ENCODE results near the gene EPHB2.

EPHB2 gene

DNA sequence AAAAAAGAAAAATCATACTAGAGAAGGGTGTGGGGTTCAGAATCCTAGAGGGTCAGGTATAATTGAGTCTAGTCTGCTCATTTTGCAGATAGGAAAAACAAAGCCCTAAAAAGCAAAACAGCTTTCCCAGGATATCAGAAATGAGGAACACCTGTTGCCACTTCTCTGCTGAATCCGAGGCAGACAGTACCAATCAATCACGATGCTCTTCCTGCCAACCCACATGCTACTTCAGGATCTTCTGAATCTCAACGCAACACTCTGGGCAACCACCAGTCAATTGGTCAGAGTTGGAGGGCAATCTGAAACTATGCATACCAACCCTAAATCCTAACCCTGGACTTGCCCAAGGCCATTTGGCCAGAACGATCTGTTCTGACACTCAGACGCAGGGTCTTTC is 128.3 kb downstream of the EPHB2 start:
- DNase-seq (ENCODE audit: low read depth): no peak

DNA sequence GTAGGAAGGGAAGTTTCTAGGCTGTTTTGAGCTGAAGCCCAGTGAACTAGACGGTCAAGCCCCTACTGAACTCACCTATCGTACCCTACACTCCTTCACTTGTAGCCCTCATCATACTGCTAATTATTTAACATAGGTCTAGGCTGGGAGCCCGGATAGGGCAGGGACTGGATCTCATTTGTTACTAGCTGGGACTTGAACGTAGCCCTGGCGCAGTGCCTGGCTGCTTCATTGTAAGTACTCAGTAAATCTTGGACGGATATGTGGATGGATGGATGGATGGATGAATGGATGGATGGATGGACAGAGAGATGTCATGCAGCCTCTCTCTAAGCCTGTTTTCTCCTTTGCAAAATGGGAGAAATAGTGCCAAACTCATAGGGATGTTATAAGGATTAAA is 129.2 kb downstream of the EPHB2 start:
- DNase-seq (ENCODE audit: low read depth): no peak

DNA sequence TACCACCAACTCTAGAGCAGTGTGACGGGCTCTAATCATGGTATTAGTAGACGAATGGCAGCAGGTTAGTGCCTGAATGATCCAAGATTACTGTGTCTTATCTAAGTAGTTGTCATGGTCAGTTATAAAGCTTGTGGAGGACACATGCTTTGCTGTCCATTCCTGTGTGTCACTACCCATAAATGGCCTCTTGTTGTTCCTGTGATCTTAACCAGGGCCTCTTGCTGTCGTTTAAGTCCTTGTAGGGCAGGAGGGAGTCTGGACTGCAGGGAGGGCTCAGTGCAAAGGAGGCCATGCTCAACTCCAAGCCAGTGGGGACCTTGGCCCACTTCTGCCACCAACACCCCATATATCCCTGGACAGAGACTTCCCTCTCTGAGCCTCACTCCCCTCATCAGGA is 130.5 kb downstream of the EPHB2 start:
- DNase-seq (ENCODE audit: low read depth): no peak

DNA sequence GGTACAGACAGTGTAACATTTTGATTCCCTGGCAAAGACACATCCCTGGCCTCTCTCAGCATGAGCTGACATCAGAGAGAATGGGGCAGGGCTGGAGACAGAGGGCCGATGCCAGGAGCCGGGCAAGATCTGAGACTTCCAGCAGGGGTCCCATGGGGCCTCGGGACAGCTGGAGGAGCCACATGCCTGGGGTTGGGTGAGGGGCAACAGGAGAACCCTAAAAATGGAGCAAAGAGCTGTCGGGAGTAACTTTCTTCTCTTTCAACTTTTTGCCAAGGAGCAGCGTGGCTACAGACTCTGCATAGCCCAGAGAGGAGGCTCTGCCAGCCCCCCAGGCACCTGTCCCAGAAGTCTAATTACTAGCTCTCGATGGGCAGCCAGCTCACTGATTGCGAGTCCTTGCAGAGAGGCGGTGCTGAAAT is 131.2 kb downstream of the EPHB2 start:
- DNase-seq (ENCODE audit: low read depth): no peak

DNA sequence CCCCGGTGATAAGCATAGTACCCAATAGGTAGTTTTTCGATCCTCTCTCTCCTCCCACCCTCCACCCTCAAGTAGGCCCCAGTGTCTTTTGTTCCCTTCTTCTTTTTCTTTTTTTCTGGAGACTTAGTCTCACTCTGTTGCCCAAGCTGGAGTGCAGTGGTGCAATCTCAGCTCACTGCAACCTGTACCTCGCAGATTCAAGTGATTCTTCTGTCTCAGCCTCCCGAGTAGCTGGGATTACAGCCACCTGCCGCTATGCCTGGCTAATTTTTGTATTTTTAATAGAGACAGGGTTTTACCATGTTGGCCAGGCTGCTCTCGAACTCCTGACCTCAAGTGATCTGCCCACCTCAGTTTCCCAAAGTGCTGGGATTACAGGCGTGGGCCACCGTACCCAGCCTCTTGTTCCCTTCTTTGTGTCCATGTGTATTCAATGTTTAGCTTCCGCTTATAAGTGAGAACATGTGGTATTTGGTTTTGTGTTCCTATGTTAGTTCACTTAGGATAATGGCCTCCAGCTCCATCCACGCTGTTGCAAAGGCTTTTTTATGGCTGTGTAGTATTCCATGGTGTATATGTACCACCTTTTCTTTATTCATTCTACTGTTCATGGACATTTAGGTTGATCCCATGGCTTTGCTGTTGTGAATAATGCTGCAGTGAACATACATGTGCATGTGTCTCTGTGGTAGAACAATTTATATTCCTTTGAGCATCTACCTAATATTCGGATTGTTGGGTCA is 133.0 kb downstream of the EPHB2 start:
- peak; percentile 33 for DNase-seq (ENCODE audit: low read depth)

DNA sequence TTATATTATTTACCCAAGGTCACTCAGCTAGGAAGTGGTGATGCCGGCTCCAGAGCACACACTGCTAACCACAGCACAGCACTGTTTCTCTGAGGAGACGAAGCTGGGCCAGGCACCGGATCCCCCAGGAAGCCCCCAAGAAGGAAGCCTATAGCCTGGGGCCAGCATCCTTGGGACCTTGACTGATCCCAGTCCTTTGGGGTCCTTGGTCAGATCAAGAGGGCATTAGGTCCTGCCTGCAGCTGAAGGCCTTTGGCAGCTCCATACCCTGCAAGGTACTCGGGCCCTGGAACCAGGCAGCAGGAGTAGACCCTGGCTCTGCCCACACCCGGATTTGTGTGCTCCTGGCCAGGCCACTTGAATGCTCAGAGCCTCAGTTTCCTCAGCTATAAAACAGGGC is 134.0 kb downstream of the EPHB2 start:
- no peak for DNase-seq (ENCODE audit: low read depth)

DNA sequence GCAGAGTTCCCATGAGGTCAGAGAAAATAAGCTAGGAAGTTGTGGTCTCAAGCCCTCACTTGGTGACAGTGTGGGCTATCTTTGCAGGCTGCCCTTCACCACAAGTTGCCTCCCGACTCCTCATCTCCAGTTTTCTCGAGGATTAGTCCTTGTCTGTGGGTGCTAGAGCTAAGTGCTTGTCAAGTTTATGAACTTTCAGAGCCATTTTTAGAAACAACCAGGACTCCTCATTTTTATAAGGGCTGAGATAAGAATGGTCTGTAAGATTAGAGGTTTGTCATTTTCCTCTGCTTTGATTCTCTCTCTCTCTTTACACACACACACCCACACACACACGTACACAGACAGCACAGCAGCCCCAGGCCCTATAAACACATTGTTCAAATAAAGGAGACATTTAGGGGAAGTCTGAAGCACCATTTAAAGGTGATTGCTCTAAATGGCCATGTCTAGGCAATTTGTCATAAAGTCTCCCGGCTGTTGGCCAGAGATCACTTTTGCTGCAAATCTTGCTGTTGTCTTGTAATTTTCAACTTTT is 134.8 kb downstream of the EPHB2 start:
- peak; percentile 33 for DNase-seq (ENCODE audit: low read depth)

DNA sequence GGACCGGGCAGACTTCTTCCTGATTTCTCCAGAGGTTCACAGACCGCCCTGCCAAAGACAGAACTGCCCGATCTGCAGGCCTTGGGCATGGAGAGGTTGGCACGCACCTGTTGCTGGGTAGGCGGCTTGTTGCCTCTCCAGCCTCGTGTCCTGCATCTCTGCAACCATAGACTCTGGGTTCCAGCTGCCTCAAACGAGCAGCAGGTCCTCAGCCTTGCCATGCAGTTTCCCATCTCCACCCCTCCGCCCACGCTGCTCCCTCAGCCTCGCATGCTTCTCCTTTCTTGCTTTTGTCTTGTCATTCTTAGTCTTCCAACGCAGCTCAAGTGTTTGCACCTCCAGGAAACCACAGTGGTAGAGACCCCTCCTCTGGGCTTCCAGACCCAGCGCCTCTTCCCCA is 135.8 kb downstream of the EPHB2 start:
- no peak for DNase-seq (ENCODE audit: low read depth)

DNA sequence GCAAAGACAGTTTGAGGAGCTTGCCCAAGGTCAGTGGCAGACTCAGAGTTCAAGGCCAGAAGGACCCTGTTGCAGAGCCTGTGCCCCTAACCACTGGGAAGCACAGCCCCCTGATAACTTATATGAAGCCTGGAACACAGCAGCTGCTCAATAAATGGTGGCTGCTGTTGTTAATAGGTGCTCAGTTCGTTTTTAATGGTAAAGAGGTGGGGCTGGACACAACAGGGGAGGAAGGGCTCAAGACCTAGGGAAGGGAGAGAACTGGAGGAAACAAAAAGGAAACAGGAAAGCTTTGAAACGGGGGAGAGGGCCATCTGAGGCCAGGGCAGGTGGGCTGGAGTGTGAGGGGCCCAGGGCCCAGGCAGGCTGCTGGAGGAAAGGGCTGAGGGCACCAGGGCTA is 136.6 kb downstream of the EPHB2 start:
- DNase-seq (ENCODE audit: low read depth): no peak

DNA sequence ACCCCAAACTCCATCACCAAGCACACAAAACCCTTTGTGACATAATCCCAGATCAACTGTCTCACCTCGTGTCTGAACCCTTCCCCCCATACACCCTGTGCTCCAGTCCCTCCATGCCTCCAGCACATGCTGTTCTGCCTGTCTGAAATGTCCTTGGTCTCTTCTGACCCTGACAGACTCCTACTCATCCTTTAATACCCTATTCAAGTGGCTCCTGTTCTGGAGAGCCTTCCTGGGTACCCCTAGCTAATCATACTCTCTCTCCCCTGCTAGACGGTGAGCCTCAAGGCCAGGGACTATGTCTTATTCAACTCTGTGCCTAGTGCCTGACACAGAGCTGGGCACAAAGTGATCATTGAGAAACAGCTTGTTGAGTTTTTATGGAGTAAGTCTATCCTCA is 137.1 kb downstream of the EPHB2 start:
- DNase-seq (ENCODE audit: low read depth): no peak

DNA sequence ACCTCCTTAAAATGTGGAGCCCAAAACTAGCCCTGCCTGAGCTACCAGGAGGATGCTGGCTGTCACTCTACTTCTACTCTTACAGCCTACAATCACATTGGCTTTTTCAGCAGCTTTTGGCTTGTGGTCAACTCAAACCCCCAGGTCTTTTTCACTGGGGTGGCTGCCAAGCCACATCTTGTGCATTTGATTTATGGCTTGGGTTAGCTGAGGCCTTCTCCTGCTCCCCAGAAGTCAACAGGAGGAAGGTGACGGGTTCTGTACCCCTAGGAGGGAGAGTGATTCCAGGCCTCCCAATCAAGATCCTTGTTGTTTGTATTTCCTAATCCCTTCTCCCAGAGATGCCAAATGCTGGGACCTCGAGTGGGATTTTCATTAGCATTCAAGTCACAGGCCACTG is 137.8 kb downstream of the EPHB2 start:
- peak; percentile 43 for DNase-seq (ENCODE audit: low read depth)

DNA sequence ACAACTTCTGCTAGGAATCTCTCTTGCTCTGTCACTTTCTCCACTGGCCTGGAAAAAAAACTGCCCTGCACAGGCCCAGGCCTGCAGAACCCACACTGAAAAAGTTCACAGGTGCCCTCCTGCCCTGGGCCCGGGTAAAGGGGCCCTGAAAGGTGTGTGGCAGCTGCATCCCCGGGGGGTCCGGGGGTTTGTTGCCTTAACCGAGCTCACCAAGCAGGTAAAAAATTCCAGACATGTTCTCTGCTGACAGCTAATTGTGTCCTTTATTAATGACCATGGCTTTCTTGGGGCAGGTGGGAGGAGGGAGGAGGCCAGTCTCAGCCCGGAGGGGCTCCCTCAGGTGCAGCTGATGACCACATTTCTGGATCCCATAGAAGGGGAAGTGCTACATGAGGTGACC is 139.1 kb downstream of the EPHB2 start:
- DNase-seq (ENCODE audit: low read depth): no peak

DNA sequence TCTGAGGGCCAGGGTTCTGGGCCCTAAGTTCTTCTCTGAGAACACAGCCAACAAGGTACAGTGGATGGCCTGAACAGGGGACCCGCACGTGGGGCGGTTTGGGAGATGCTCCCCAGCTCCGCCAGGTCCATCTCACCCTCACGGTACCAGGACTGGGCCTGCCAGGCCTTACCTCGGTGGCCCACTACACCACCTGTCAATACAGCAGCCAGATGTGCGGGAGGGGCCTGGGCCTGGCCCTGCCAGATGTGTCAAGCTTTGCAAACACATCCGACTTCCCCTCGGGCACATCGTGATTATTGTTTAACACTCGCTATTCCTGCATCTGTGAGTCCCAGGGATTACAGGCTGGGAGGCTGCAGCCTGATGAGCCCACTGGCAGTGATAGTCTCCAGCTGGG is 139.6 kb downstream of the EPHB2 start:
- DNase-seq (ENCODE audit: low read depth): no peak

DNA sequence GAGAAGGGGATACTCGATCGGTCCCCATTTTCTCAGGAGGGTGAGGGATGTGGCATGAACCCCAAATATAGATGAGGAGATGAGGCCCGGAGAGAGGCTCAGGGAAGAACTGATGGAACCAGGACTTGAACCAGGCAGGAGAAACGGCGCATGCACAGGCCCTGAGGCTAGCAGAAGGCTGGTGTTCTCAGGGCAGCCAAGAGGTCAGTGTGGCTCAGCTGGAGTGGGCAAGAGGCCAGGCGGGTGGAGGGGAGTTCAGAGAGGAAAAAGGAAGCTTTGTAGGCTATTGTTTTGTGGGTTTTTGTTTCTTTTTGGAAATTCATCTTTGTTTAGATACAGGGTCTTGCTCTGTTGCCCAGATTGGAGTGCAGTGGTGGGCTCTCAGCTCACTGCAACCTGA is 140.0 kb downstream of the EPHB2 start:
- DNase-seq (ENCODE audit: low read depth): no peak

DNA sequence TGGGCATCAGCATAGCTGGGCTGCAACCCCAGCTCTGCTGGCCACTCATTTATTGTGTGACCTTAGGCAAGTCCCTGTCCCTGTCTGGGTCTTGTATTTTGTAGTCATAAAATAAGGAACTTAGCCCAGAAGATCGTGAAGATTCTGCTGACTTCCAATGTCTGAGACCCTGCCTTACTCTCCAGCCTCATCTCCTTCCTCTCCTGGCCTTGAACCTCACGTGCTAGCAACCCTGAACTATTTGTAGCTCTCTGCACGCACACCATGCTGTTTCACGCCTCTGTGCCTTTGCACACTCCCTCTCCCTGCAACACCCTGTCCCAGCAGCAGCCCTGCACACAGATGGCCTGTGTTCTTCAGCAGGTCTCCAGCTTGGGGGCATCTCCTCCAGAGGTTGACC is 140.9 kb downstream of the EPHB2 start:
- no peak for DNase-seq (ENCODE audit: low read depth)

DNA sequence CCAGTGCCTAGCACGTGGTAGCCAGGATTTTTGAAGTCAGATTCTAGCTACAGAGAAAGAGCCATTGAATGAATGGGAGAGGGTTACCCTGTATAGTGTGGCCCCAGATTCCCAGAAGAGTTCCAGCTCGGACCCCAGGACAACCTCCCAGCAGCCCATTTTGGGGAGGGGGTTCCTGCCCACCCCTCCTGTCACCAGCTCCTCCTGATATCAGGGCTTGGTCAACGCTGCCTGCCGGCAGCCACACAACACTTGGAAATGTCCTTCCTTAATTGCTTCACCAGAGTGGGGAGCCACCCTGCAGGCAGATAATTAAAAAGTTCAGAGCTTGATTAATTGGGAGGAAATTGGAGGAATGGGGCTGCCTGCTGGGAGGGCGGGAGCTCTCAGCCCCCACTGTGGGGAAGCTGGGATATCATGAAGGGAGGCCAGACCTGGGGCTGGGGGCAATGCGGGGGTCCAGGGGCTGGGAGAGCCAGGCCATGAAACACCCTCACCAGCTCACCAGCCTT is 141.6 kb downstream of the EPHB2 start:
- DNase-seq (ENCODE audit: low read depth): no peak

DNA sequence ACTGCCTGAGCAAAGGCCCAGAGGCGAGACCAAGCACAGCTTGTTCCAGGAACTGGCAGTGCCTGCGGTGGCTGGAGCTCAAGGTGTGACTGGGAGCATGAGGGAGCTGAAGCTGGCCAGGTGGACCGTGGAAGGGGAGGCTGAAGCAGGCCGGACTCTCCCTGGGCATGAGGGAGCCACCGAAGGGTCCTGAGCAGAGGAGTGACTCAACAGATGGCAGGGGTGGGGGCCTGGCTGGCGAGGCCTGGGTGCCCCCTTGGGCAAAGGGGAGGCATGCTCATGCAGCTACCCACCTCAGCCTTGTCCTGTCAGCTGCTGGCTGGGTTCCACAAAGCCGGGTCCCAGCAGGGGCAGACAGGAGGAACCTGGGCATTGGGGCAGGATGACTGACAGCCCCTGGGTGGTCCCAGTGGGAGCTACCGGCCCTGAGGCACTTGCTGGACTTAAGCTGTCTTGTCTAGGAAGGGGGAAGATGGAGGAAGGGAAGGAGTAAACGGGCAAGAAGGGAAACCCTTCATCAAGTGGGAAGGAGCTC is 143.1 kb downstream of the EPHB2 start:
- no peak for DNase-seq (ENCODE audit: low read depth)

DNA sequence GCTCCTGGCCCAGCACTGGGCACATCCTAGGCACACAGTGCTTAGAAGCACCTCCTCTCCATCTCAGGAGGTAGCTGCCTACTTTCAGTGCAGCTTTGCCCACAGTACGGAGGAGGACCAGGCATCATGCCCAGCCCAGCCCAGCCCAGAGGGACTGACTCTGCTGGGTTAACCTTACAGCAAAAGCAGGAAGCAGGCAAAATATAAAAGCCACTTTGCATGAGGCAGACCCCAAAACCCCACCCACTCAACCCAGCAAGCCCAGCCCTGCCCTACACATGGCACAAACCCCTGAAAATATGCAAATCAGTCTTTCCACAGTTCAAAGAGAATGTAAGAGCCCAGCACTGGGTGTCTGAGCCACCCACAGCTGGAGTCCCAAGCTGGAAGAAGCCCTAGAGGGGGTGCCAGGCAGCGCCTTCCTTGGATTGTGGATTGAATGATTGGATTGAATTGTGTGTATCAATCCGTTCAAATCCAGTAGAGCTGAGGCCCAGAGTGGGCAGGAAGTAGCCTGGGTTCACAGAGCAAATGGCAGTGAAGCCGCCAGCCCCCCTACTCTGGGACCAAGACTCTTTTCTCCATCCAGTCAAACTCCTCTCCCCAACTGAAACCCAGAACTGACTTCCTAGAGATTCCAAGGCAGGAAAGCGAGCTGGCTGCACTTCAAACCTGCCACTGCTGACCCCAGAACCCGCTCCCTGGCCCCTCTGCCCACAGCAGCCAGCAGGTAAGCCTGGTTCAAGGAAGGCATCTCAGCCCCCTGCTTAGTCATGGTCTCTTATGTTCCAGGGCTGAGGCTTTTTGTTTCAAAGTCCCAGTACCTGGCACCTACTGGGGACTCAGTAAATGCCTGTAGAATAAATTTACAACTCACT is 144.3 kb downstream of the EPHB2 start:
- DNase-seq (ENCODE audit: low read depth): no peak

DNA sequence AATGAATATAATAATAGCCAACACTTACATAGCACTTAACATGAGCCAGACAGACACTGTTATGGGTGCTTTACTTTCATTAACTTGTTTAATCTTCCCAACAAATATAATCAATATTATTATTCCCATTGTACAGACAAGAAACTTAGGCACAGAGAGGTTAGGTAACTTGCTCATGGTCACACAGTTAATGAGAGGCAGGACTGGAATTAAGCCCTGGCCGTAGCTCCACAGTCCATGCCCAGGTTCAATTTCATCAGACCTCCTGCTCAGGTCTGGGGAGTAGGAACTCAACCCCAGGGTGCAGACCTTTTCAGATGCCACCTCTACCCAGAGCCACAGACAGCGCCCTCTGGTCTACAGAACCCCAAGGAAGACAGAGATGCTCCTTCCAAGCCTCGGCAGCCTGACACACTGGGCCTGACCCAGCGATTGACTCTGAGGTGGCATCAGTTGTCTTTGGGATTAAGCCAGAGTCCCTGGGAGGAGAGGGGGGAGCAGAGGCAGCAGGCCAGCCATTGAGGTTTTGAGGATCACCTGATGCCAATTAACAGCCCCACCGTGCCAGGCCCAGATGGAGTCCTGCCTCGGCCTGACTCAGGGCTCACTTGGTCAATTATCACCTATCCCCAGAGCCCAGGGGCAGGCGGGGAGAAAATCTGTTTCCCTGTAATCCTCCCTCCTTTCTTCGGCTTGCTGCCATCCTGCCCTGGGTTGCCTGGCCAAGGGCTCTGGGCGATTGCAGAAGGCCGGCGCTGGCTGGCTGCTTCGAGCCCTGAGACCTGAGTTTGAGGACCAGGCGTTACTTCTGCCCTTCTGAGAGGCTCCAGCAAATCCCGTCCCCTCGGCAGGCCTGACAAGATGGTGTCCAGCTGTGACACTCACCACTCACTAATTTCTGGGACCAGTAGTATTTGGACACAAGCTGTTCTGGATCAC is 145.3 kb downstream of the EPHB2 start:
- no peak for DNase-seq (ENCODE audit: low read depth)

DNA sequence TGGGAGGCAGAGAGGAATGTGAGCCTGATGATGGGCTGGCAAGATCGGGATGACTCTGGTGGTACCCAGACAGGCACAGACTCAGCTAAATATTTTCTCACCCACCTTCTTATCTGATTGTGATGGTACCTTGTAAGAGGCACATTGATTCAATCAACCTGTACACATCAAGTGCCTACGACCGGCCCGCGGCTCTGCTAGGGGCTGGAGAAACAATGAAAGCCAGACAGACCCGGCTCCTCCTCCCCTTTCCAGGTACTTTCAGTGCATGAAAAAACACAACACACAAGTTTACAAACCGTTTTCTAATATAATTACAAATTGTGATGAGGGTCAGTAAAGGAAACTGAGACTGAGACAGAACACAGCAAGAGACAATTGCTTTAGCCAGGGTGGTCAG is 147.0 kb downstream of the EPHB2 start:
- DNase-seq (ENCODE audit: low read depth): no peak

DNA sequence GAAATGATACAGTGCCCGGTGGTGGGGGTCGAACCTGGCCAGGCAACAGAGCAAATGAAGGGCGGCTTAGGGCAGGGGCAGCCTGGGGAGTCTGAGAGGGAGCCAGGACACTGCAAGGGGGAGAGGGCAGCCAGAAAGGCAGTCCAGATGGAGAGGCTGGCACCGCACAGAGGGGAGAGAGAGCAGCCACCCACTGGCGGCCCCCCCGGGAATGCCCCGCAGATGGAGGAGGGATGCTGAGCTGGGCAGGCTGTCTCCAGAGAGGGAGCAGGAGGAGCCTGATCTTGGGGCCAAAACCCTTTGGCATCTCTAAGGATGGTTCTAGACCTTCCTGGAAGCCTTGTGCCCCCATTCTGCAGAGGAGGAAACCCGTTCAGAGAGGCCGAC is 149.8 kb downstream of the EPHB2 start:
- DNase-seq (ENCODE audit: low read depth): no peak
